GM21737 (cell line): ENCODE measurements around the gene SANBR.

ENCODE experiments used
- ATAC-seq: cut with Tn5 transposase; IDR thresholded peaks from one replicate; pipeline ENCODE4 v1.9.1; 2021; ENCODE audit warnings: mild to moderate bottlenecking, moderate library complexity; ENCODE audit not compliant: unreplicated experiment

SANBR gene

DNA sequence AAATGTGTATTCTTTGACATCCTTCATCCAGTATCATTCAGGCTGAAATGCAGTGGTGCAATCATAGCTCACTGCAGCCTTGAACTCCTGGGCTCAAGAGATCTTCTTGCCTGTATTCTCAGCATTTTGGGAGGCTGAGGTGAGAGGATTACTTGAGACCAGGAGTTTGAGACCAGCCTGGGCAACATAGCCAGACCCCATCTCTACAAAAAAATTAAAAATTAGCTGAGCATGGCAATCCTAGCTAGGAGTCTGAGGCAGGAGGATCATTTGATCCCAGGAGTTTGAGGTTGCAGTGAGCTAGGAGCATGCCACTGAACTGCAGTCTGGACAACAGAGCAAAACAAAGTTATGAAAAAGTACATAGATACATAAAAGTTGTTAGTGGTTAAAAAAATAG lies 24.1 kb downstream of the SANBR start:
- ATAC-seq, result no peak

DNA sequence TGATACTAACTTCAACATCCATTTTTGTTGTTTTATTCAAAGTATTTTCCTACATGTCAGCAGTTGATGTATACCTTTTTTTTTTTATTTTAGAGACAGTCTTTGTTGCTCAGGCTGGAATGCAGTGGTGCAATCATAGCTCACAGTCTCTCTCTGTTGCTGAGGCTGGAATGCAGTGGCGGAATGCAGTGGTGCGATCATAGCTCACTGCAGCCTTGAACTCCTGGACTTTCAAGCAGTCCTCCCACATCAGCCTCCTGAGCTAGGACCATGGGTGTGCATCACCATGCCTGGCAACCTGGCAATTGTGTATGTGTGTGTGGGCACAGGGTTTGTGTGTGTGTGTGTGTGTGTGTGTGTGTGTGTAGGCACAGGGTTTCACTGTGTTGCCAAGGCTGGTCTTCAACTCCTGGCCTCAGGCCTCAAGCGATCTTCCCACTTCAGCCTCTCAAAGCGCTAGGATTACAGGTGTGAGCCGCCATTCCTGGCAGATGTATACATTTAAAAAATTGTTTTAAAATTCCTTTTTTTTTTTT lies 24.8 kb downstream of the SANBR start:
- ATAC-seq, result no peak

DNA sequence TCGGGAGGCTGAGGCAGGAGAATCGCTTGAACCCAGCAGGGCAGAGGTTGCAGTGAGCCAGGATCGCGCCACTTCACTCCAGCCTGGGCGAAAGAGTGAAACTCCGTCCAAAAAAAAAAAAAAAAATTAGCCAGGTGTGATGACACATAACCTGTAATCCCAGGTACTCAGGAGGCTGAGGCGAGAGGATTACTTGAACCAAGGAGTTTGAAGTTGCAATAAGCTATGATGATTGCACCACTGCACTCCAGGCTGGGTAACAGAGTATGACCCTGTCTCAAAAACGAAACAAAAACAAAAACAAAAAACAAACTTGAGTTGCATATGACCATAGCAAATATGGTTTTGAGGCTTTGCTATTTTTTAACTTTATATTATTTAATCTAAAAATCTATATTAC lies 25.8 kb downstream of the SANBR start:
- ATAC-seq, result no peak

DNA sequence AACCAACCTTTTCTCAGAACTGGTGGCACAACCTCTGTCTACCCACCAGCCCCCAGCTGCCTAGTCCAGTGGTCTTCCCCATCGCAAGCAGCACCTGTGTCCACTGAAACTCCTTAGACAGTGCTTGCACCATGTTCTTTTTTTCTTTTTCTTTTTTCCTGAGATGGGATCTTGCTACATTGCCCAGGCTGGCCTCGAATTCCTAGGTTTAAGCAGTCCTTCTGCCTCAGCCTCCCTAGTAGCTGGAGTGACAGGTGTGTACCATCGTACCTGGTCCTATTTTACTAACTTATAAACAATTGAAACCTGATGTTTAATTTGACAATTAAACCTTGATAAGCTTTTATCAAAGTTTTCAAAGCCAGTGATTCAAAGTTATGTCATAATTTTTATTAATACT lies 30.8 kb downstream of the SANBR start:
- ATAC-seq, result no peak

DNA sequence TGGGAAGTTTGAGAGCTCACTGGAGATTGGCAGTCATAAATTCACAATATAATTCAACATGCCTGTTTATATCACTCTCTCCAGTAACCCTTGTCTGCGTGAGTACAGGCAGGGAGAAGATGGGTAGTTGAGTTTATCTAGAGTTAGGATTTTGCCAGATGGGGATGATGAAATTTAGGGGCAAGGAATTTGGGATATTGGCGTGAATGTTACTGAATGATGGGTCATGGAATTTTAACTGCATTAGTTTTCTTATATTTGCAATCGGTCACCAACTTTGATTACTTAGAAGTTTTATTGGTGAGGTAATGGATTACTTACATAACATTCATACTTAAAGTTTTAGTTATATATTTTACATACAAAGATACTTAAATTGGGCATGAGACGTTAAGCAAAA lies 35.1 kb downstream of the SANBR start:
- no peak for ATAC-seq

DNA sequence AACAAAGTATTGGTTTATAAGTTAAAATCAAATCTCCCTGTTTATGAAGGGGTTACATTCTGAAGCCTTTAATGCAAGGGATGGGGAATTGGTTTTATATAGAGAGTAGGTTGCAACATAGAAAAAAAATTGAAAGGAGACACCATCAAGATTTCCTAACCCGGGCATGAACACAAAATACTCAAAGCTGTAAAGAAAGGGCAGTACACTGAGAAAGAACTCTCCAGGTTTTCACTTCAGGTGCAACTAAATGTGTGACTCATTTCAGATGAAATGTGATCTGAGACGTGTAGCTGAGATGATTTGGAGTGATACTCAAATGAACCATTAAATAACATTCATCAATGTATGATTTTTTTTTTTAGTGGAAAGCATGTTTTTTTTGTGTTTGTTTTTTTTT lies 43.6 kb downstream of the SANBR start:
- ATAC-seq, result no peak

DNA sequence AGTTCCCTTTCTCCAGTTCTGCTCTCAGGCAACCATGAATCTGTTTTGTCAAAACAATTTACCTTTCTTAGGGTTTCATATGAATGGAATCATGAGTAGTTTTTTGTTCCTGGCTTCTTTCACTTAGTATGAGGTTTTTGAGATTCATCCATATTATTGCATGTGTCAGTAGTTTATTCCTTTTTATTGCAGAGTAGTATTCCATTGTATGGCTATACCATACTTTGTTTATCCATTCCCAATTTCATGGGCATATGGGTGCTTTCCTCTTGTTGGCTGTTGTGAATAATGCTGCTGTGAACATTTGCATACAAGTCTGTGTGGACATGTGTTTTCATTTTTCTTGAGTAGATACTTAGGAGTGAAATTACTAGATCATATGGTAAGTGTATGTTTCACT lies 46.0 kb downstream of the SANBR start:
- ATAC-seq, result no peak

DNA sequence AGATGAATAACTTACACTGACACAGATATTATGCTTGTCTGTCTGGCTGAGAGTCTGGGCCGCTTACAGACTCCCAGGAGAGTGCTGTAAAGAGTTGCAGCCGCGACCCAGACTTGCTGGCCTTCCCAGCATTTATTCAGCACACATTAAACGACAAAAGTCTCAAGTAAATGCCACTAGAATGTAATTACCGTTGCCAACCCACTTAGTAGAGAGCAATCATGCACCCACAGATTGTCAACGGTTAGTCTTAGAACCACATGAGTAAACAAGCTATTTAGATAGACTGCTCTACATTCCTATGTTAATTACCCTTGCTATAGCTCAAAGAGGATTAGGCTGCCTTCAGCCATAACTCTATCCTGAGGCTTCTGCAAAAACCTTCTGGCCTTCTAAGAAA lies 48.5 kb downstream of the SANBR start:
- no peak for ATAC-seq
